Astrocyte (in vitro differentiated cells and primary cell): ENCODE measurements around the gene C10orf105.

Experiments
- CTCF ChIP-seq: IDR thresholded peaks from 2 replicates; pipeline ENCODE4 v1.5.1; 2011; ENCODE audit warnings: low read depth, mild to moderate bottlenecking, inconsistent platforms, low read length, moderate library complexity; ENCODE audit not compliant: insufficient read depth
- EZH2 ChIP-seq: IDR thresholded peaks from 2 replicates; pipeline ENCODE4 v1.6.1; 2012; ENCODE audit warnings: mild to moderate bottlenecking, low read length, inconsistent platforms; ENCODE audit not compliant: insufficient read depth

GRCh38 chr10:71718165-71718698 lies 1.3 kb downstream of the C10orf105 start:
- TF ChIP-seq CTCF (no peak), EZH2 (no peak)
